Stimulated activated naive CD4-positive, alpha-beta T cell treated with Interleukin-2 at 50 U/mL for 16 hours (primary cell): ENCODE data around the gene ZNF557.
A peak's percentile ranks its signal among the peaks of the same experiment; 100 is the strongest.

Experiments used
- DNase-seq: peaks from one replicate; lab custom pipeline; 2025; lab: John Stamatoyannopoulos, UW

Gene ZNF557

DNA sequence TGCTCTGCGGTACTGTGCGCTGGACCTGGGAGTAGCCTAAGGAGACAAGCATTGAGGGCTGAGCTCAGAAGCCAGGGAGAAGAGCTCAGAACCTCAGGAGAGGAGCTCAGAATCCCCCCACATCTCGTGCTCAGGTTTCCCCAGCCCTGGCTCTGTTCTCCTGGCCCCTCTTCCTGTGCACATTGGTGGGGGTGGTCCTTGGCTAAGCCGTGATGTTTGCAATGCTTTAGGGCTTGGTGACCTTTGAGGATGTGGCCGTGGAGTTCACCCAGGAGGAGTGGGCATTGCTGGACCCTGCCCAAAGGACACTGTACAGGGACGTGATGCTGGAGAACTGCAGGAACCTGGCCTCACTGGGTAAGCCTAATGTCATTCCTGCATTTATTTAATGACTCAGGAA lies 6.6 kb downstream of the ZNF557 start:
- DNase-seq, result no peak

DNA sequence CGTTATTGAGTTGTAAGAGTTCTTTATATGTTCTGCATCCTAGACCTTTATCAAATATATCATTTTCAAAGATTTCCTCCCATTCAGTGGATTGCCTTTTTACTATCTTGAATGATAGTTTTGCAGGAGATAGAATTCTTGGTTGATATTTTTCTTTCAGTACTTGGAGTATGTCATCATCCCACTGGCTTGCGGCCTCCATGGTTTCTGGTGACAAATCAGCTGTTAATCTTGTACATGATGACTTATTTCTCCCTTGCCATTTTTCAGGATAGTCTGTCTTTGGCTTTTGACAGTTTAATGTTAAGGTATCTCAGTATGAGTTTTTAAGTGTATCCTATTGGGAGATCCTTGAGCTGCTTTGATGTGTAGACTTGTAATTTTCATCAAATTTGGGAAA lies 8.5 kb downstream of the ZNF557 start:
- DNase-seq, result no peak

DNA sequence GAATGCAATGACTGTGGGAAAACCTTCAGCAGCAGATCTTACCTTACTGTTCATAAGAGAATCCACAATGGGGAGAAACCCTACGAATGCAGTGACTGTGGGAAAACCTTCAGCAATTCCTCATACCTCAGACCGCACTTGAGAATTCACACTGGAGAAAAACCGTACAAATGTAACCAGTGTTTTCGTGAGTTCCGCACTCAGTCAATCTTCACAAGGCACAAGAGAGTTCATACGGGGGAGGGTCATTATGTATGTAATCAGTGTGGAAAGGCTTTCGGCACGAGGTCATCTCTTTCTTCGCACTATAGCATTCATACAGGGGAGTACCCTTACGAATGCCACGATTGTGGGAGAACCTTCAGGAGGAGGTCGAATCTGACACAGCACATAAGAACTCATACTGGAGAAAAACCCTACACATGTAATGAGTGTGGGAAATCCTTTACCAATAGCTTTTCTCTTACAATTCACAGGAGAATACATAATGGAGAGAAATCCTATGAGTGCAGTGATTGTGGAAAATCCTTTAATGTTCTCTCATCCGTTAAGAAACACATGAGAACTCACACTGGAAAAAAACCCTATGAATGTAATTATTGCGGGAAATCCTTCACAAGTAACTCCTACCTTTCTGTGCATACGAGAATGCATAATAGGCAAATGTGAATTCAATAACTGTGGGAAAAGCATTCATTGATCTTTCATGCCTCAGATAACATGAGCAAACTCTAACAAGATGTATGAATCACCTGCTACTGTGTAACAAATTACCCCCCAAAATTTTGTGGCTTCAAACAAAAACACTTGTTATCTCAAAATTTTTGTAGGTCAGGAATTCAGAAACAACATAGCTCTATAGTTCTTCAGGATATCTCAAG lies 13.8 kb downstream of the ZNF557 start:
- DNase-seq, result no peak

DNA sequence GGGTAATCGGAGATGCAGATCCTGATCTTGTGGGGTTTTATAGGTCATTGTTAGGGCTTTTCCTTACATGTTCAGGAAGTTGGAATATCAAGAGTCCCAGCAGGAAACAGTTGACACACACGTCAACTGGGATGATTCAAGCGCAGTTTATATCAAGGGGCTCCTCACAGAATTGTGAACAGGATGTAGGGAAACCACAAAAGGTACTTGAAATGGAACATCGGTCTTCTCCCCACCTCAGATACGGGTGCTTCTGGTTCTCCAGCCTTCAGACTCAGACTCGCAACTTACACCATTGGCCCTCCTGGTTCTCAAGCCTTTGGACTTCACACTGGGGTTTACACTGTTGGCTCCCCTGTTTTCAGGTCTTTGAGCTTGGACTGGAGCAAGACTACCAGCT lies 19.5 kb downstream of the ZNF557 start:
- DNase-seq, result no peak

DNA sequence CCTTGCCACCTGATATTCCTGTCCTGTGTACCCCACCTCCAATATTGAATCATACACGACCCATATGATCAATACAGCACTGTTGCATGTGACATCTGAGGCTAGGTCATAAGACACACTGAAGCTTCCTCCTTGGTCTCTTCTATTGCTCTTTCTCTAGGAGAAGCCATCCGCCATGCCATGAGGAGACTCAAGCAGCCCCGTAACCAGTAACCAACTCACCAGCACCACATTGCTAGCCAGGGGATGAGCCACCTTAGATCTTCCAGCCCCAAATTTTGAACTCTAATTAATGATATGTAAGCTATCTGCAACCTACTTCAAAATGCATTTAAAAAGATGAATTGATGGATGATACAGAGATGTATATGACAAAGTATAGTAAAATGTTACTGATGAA lies 28.6 kb downstream of the ZNF557 start:
- DNase-seq, result no peak

DNA sequence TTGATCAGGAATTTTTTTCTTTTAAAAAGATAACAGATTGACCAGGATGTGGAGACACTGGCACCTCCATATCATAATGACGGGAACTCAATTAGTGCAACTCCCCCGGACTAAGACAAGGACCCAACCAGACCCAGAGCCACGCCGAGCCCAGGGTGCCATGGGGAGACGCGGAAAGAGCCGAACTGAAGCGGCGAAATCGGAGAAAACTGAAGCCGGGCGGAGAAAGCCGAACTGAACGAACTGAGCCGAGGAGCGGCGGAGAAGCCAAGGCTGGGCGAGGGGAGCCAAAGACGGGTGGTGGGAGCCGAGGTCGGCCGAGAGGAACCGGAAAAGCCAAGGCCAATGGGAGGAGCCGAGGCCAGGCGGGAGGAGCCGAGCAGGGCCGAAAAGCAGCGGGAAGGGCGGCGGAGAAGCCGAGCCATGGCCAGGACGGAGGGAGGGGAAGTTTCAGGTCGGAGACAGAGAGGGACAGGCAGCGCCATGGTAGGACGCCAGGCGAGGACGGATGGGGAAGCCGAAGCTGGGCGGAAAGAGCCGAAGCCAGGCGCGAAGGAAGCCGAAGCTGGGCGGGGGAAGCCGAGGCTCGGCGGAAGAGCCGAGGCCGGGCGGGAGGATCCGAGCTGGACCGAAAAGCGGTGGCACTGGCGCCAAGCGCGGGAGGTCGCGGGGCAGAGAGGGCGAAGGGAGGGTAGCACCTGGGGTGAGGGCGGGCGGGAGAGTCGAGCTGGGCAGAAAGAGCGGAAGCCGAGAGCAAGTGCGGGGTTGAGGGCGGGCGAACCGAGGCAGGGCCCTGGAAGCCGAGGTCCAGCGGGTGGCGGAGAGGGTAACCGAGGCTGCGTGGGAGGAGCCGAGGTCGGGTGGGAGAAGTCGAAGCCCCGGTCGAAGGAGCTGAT lies 29.4 kb downstream of the ZNF557 start:
- peak; percentile 86 for DNase-seq

DNA sequence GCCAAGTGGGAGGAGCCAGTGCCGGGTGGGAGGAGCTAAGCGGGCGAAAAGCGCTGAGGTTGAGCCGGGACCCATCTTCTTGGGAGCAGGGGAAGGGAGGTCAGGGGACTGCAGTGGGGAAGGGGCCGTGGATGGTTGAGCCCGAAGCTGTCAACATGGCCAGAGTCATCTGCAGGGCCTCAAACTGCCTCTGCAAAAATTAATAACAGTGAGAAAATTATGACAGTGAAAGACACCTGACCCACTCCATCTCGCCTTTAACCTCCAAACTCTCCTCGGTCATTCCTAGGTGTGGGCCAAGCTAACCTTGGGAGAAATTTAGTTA lies 30.1 kb downstream of the ZNF557 start:
- DNase-seq, result no peak

DNA sequence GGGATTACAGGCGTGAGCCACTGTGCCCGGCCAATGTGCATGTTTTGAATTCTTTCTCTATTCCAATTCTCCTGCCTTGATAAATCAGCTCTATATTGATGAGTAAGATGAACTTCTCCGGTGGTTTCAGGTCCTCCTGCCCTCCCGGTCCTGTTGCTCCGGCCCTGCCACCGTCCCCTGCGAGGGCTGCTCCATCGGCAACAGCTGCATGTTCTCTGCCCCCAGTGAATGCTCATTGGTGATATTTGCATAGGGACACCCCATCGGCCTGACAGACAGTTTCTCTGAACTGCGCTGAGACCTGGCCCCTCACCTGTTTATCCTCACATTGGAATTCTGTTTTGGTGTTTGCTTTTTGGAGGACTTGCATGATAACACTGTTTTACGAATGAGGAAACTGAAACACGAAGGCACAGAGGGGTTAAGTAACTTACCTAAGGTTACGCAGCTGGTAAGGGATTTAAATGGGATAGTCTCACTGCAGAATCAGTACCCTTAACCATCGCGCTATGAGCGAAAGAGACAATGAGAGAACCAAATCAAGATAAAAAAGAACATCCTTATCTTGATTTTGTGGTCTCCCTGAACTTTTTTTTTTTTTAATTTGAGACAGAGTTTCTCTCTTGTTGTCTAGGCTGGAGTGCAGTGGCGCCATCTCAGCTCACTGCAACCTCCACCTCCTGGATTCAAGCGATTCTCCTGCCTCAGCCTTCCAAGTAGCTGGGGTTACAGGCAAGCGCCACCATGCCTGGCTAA lies 32.2 kb downstream of the ZNF557 start:
- DNase-seq, result no peak

DNA sequence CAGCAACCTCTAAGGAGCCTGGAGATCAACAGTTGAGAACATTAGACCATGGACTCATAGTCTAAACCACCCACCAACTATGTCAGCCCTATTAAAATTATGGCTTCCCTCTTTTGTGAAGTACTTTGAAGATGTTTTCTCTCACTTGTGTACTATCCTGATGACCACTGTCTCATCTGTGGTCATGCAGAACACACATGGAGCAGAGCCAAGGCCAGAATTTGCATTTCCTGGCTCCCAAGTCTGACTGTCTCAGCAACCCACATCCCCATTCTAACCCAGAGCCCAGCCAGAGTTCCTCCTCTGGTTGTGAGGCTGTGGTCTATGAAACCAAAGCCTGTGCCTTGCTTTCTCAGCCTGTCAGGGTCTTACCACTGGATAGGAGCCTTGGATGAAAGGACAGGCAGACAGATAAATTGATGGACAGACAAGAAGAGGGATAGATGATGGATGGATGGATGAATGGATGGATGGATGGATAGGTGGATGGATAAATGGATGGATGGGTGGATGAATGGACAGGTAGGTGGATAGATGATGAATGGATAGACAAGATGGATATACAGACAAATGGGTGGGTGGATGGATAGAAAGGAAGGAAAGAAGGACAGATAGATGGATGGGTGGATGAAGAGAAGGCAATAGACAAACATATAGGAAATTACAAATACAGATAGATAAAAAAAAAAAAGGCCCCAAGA lies 35.4 kb downstream of the ZNF557 start:
- no peak for DNase-seq

DNA sequence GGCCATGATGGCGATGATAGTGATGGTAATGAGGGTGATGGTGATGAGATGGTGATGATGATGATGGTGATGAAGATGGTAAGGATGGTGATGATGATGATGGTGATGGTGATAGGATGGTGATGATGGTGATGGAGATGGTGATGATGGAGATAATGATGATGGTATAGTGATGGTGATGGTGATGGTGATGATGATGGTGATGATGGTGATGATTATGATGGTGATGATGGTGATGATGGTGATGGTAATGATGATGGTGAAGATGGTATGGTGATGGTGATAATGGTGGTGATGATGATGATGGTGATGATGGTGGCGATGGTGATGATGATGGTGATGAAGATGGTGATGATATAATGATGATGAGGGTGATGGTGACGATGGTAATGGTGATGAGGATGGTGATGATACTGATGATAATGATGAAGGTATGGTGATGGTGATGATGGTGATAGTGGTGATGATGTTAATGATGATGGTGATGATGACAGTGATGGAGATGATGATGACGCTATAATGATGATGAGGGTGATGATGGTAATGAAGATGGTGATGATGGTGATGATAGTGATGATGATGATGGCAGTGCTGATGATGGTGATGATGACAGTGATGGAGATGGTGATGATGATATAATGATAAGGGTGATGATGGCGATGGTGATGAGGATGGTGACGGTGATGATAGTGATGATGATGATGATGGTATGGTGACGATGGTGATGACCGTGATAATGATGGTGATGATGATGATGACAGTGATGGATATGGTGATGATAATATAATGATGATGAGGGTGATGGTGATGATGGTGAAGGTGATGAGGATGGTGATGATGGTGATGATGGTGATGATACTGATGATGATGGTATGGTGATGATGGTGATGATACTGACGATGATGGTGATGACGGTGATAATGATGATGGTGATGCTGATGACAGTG lies 37.5 kb downstream of the ZNF557 start:
- DNase-seq, result no peak

DNA sequence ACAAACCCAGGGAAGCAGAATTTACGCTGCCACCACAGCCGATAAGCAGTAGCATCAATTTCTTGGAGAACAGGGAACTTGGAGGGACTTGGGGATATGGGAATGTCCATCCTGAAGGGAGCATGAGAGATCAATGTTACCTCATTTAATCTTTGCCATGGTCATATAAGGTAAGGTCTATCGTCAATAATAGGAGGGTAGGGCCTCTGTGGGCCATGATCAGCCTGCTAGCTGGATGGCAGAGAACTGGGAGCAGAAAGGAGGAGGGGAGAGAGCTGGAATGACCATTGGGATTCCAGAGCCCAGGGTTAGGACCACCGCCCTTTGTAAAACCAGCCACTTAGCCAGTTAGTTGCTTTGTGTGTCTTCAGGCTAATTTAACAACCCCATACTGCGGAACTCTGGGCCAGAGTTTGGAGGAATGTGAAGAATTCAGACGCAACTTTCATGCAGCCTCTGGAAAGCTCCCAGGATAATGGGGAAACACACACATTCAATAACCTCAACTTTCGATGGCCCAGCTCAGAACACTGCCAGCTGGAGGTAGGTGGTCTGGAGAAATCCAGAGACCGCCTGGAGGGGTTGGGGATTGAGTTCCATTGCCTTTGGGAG lies 40.3 kb downstream of the ZNF557 start:
- DNase-seq, result no peak

DNA sequence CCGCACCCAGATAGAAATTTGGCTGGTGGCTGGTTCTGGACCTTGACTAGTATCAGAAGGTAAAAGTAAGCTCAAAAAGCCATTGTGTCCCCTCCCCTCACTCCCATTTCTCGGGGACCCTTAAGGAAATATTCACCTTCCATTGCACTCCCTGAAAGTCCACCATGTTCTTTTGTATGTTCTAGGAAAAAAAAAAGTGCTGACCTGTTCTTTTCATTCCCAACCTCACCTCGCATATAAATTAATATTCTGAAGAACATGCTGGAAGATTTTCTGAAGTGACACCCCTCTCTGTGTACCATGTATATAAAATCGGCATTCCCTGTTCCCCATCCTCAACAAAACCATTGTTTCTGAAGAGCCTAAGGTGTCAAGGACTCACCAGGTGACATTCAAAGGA lies 43.2 kb downstream of the ZNF557 start:
- DNase-seq, result no peak

DNA sequence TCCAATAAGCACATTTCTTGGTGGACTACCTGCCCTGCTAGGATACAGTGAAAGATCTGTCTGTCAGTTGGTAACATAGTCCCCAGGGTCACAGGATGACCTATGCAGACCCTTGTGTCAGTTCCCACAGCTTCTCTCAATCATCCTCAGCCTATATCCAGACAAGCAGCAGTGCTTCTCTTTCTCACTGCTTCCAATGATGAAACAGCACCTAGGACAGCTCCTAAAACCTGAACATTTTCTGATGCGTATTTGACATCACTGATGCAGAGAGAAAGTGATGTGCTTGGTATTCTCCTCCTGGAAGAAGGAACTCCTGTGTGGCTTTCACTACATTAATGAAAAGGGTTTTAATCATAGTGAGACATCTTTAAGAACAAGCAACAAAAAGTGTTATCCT lies 43.7 kb downstream of the ZNF557 start:
- no peak for DNase-seq

DNA sequence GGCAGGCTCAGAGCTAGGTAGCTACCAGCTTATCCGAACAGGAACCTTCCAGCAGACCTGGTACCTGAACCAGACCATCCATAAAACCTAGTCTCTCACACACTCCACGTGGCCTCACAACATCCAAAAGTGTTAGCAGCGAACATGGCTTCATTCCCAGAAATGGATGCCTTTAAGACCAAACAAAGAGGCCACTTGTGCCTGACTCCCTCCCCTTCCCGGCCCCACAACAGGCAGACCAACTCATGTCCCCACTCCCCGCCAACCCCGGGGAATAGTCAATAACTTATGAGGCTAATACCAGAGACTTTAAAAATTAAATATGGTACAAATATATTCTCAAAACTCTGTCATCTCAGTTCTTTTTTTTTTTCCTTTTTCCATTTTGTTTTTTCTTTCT lies 46.2 kb downstream of the ZNF557 start:
- DNase-seq, result no peak

DNA sequence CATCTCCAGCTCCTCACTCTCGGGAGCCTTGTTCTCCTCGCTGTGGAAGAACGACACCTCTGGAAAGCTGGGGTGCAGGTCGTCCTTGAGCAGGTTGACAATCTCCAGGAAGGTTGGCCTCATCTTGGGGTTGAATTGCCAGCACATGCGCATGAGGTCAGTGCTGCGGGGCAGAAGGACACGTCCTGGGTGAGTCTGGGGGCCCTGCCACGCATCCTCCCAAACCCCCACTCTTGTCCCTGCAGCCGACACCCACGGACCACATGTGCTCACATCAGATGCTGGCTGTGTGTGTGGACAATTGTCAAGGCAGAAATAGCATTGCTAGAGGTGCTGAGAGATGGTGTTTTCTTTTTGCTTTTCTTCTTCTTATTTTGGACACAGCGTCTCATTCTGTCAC lies 47.7 kb downstream of the ZNF557 start:
- no peak for DNase-seq

DNA sequence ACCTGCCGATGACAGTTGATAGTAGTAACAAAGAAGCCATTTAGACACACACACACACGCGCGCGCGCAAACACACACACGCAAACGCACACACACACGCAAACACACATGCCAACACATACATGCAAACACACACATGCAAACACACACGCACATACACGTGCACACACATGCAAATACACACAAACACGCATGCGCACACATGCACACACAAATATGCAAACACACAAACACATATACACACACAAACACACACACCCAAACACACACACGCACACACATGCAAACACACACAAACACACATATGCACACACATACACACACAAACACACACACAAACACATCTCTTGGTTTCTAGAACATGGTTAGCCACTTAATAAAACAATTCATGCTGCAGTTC lies 50.1 kb downstream of the ZNF557 start:
- no peak for DNase-seq

DNA sequence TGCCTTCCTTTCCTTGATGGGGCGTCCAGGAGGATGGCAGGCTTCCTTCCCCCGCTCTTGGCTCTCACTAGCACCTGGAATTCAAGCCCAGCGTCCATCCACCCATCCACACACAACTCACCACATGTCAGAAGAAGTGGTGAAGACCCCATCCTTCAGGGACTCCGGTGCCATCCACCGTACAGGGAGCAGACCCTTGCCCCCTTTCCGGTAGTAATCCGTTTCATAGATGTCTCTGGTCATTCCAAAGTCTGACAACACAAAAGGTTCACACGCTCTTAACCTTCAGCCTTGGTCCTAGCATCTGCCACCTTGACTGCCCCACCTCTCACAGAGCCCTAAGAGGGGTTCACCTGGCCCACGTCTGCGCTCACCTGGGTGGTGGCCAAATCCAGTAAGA lies 51.0 kb downstream of the ZNF557 start:
- DNase-seq, result no peak

DNA sequence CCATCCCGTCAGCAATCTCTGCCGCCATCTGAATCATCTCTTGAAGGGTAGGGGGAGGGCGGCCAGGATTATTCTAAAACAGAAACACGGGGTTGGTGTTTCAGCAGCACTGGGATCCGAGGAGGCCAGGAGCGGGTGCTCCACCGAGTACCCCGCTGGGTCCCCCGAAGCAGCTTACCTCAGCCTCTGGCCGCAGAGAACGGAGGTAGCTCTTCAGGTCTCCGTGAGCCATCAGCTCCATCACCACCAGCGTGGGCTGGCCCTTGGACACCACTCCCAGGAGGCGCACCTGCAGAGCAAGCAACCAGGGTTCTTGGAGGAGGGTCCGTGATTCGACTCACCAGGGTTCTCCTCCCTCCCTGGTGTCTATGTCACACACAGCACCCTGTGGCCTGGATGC lies 53.2 kb downstream of the ZNF557 start:
- no peak for DNase-seq

DNA sequence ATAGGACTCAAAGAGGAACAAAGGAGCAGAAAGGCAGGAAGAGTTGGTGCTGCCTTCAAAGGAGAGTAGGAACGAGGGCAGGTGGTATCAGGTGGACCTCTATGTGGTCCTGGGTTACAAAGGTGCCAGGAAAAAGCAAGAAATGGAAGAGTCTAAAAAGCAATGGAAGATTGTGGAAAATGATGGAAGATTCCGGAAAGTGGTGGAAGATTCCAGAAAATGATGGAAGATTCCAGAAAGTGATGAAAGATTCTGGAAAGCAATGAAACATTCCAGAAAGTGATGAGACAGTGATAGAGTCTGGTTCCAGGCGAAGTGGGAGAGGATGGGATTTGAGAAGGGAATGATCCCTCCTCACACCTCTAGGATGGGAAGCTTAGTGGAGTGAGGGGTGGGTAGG lies 55.3 kb downstream of the ZNF557 start:
- no peak for DNase-seq

DNA sequence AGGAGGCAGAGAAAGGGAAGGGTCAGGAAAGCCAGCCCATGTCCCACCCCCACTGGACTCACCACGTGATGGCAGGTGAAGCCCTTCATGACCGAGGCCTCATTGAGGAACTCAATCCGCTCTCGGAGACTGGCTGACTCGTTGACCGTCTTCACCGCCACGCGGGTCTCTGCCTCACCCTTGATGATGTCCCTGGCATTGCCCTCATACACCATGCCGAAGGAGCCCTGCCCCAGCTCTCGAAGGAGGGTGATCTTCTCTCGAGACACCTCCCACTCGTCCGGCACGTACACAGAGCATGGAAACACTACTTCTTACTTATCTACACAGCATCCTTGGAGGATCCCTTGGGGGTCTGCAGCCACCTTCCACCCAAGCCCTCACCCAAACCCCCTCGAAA lies 55.7 kb downstream of the ZNF557 start:
- DNase-seq, result no peak
